OCI-LY1 (cell line): ENCODE measurements around the gene LAMB3.

Source experiments
- EZH2 ChIP-seq: fragments of 200-600 bp; sonication (generic), shearing (Covaris generic); IDR thresholded peaks from 2 replicates; pipeline ENCODE4 v1.8.0; 2017; ENCODE audit warnings: borderline replicate concordance, mixed run types, mild to moderate bottlenecking, antibody characterized with exemption, low read length, moderate library complexity, mixed read lengths
- TF ChIP-seq, protein P1 (sequence below): fragments of 200-600 bp; sonication (generic), shearing (Covaris generic); IDR thresholded peaks from 2 replicates; pipeline ENCODE4 v1.5.1; 2017; ENCODE audit warnings: mild to moderate bottlenecking, antibody characterized with exemption, low read length, moderate library complexity, mixed read lengths

GRCh38 chr1:209655411-209656231 is 3.4 kb upstream of the LAMB3 start:
- no peak for TF ChIP-seq EZH2
- TF ChIP-seq, protein P1, sequence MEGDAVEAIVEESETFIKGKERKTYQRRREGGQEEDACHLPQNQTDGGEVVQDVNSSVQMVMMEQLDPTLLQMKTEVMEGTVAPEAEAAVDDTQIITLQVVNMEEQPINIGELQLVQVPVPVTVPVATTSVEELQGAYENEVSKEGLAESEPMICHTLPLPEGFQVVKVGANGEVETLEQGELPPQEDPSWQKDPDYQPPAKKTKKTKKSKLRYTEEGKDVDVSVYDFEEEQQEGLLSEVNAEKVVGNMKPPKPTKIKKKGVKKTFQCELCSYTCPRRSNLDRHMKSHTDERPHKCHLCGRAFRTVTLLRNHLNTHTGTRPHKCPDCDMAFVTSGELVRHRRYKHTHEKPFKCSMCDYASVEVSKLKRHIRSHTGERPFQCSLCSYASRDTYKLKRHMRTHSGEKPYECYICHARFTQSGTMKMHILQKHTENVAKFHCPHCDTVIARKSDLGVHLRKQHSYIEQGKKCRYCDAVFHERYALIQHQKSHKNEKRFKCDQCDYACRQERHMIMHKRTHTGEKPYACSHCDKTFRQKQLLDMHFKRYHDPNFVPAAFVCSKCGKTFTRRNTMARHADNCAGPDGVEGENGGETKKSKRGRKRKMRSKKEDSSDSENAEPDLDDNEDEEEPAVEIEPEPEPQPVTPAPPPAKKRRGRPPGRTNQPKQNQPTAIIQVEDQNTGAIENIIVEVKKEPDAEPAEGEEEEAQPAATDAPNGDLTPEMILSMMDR, result no peak
